ENCODE measurements around the gene PIM2. TPM values are rescaled to one million over a fixed set of nuclear protein-coding genes. Genes with fewer than 3 reads are reported as not detected.
"Not testable (repeated sequence)": the region's sequence is repeated elsewhere in the genome, so short reads cannot be mapped to it uniquely, and the experiment has no call there.

The PIM2 gene
- total and polyA plus RNA-seq, 2 of the 13 experiments (the other 11 are each of a cell fraction or from before 2014, with no cell fraction given), result 14.4 to 15.8 TPM

DNA sequence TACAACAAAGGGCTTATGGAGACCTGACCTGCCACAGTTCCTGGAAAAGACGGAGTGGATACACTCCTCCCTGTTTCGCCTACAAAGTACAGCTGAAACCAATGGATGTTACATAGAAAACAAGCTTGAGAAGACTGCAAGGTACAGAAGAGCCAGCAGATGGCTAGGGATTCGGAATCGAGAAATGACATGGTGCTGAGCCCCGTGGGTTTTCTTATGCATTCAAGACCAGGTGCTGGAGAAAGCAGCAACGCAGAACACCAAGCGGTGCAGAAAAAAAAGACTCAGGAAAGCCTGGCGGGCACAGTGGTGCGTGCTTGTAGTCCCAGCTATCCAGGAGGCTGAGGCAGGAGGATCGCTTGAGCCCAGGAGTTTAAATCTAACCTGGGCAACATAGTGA lies 35.1 kb downstream of the PIM2 start:
- H3K27ac ChIP-seq (ENCODE audit: extremely low read length, insufficient read depth, low read length), result no peak overlapping the region
- CTCF ChIA-PET (ENCODE audit: low intra/inter-chr PET ratio, low total read pairs), result no interaction called here
- ATAC-seq (peak; percentile 84), FAIRE-seq (peak; percentile 59), DNase-seq (ENCODE audit: low spot score) (no peak)
- intact Hi-C loops (cut with micrococcal nuclease; ENCODE audit: unreplicated experiment) (no loop called here), in situ Hi-C loops (cut with HindIII; ENCODE audit: extremely low pct_ligation_motif_present, low pct_unique_long_range_greater_than_20kb) (no loop called here)
- H3K4me3 ChIP-seq (replicated peaks in 1 of 3; ENCODE audit: insufficient read depth in 1 of 3, low read depth in 2 of 3, low read length in 3 of 3), result no peak overlapping the region
- H2AFZ ChIP-seq (ENCODE audit: low read length), result no peak overlapping the region
- 14% methylated on average over 9 of the region's 10 CpGs for WGBS (ENCODE audit: low lambda C conversion rate)
- H3K9me3 ChIP-seq (ENCODE audit: low read length), result no peaks in the 10 kb centered on the region
- no peaks in the 10 kb centered on the region for H3K36me3 ChIP-seq (replicated peaks in 1 of 2; ENCODE audit: control insufficient read depth in 1 of 2, insufficient read depth in 2 of 2, low read length in 2 of 2)
- no peak overlapping the region for H3K9ac ChIP-seq (ENCODE audit: insufficient read depth, low read depth, low read length)
- no peak overlapping the region for H3K4me2 ChIP-seq (ENCODE audit: low read depth, low read length)
- TF ChIP-seq, protein P1, sequence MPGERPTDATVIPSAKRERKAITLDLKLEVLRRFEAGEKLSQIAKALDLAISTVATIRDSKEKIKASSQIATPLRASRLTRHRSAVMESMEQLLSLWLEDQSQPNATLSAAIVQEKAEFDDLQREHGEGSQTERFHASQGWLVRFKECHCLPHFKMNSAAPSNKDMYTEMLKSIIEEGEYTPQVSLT (CRISPR knock-in tag; IDR thresholded peaks at IDR 0.05; ENCODE audit: borderline replicate concordance, low read depth), result no peak
- no peaks in the 10 kb centered on the region for H3K4me1 ChIP-seq (ENCODE audit: insufficient read depth, low read length)
- no peaks in the 10 kb centered on the region for H4K20me1 ChIP-seq (ENCODE audit: insufficient read depth, low read length)
- no peaks in the 10 kb centered on the region for H3K79me2 ChIP-seq (ENCODE audit: insufficient read depth, low read length)
- H3K27me3 ChIP-seq (ENCODE audit: control insufficient read depth in 1 of 2, insufficient read depth in 2 of 2, low read length in 2 of 2), result no peaks in the 10 kb centered on the region
- BruUV-seq (replicated peaks), result no TSS peak
- POLR2A ChIA-PET, result interaction anchor here (1.2 kb wide), 1 partner anchor 14 kb away, joined by 4 read pairs; the partner anchor contains the start of genes PQBP1 and TIMM17B

DNA sequence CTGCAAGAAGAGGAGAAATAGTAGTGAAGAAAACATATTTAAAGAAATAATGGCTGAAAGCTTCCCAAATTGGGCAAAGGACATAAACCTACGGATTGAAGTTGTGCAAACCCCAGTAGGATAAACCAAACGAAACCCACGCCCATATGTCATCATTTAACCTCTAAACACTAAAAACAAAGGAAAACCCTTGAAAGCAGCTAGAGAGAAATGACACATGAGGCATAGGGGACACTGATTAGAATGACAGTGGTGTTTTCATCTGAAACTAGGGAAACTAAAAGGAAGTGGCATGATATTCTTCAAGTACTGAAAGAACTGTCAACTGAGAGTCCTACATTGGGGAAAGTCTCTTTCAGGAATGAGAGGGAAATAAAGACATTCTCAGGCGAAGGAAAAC lies 41.9 kb downstream of the PIM2 start:
- H3K4me1 ChIP-seq (ENCODE audit: insufficient read depth, low read length); H3K79me2 ChIP-seq (ENCODE audit: insufficient read depth, low read length); BruUV-seq (replicated peaks); FAIRE-seq; H4K20me1 ChIP-seq (ENCODE audit: insufficient read depth, low read length); intact Hi-C loops (cut with micrococcal nuclease; ENCODE audit: unreplicated experiment); H2AFZ ChIP-seq (ENCODE audit: low read length); H3K4me2 ChIP-seq (ENCODE audit: low read depth, low read length); H3K27ac ChIP-seq (ENCODE audit: extremely low read length, insufficient read depth, low read length); H3K4me3 ChIP-seq (replicated peaks in 1 of 3; ENCODE audit: insufficient read depth in 1 of 3, low read depth in 2 of 3, low read length in 3 of 3); ATAC-seq; POLR2A ChIA-PET; H3K27me3 ChIP-seq (ENCODE audit: control insufficient read depth in 1 of 2, insufficient read depth in 2 of 2, low read length in 2 of 2); H3K36me3 ChIP-seq (replicated peaks in 1 of 2; ENCODE audit: control insufficient read depth in 1 of 2, insufficient read depth in 2 of 2, low read length in 2 of 2); CTCF ChIA-PET (ENCODE audit: low intra/inter-chr PET ratio, low total read pairs); H3K9ac ChIP-seq (ENCODE audit: insufficient read depth, low read depth, low read length); in situ Hi-C loops (cut with HindIII; ENCODE audit: extremely low pct_ligation_motif_present, low pct_unique_long_range_greater_than_20kb); H3K9me3 ChIP-seq (ENCODE audit: low read length); DNase-seq (ENCODE audit: low spot score): not testable (repeated sequence)
- WGBS (ENCODE audit: low lambda C conversion rate), result 6% methylated on average over 4 of the region's 4 CpGs

DNA sequence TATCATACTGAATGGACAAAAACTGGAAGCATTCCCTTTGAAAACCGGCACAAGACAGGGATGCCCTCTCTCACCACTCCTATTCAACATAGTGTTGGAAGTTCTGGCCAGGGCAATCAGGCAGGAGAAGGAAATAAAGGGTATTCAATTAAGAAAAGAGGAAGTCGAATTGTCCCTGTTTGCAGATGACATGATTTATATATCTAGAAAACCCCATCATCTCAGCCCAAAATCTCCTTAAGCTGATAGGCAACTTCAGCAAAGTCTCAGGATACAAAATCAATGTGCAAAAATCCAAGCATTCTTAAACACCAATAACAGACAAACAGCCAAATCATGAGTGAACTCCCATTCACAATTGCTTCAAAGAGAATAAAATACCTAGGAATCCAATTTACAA lies 46.8 kb downstream of the PIM2 start:
- H3K4me3 ChIP-seq (replicated peaks in 1 of 3; ENCODE audit: insufficient read depth in 1 of 3, low read depth in 2 of 3, low read length in 3 of 3); H4K20me1 ChIP-seq (ENCODE audit: insufficient read depth, low read length); H3K36me3 ChIP-seq (replicated peaks in 1 of 2; ENCODE audit: control insufficient read depth in 1 of 2, insufficient read depth in 2 of 2, low read length in 2 of 2); intact Hi-C loops (cut with micrococcal nuclease; ENCODE audit: unreplicated experiment); H3K9ac ChIP-seq (ENCODE audit: insufficient read depth, low read depth, low read length); FAIRE-seq; H3K9me3 ChIP-seq (ENCODE audit: low read length); H3K4me2 ChIP-seq (ENCODE audit: low read depth, low read length); H2AFZ ChIP-seq (ENCODE audit: low read length); POLR2A ChIA-PET; BruUV-seq (replicated peaks); ATAC-seq; H3K27me3 ChIP-seq (ENCODE audit: control insufficient read depth in 1 of 2, insufficient read depth in 2 of 2, low read length in 2 of 2); DNase-seq (ENCODE audit: low spot score); H3K27ac ChIP-seq (ENCODE audit: extremely low read length, insufficient read depth, low read length); CTCF ChIA-PET (ENCODE audit: low intra/inter-chr PET ratio, low total read pairs); H3K79me2 ChIP-seq (ENCODE audit: insufficient read depth, low read length); in situ Hi-C loops (cut with HindIII; ENCODE audit: extremely low pct_ligation_motif_present, low pct_unique_long_range_greater_than_20kb): not testable (repeated sequence)
- WGBS (ENCODE audit: low lambda C conversion rate), result 0% methylated on average over 2 of the region's 2 CpGs
- peaks cover 10% of the 10 kb centered on the region for H3K4me1 ChIP-seq (ENCODE audit: insufficient read depth, low read length)

Measured in HepG2 (cell line).